Kidney (tissue), 14 donors: ENCODE measurements around the gene ICE2. TPM values are rescaled to one million over a fixed set of nuclear protein-coding genes. Genes with fewer than 3 reads are reported as not detected.

Experiments used
- DNase-seq, 5 donors: peaks; one replicate each; pipeline ENCODE4 v3.0.0-alpha.2; 2013 to 2020
- FAIRE-seq: peaks from 2 replicates; lab custom pipeline; 2012; peaks lifted over from hg19 to GRCh38; lab: Jason Lieb, UNC
- H3K27ac ChIP-seq, 2 donors: one replicate each; pipeline ENCODE4 v1.7.0; 2013; ENCODE audit warnings: low read depth in 2 of 2, low read length in 2 of 2, inconsistent platforms in 1 of 2
- H3K27me3 ChIP-seq: one replicate; pipeline ENCODE4 v1.7.1; 2013; ENCODE audit warnings: low read length, inconsistent platforms; ENCODE audit not compliant: control insufficient read depth, insufficient read depth
- H3K36me3 ChIP-seq, 3 donors: one replicate each; pipeline versions ENCODE4 v1.7.0 to v1.7.1; 2013; ENCODE audit warnings: low read length in 3 of 3, control low read depth in 1 of 3, inconsistent platforms in 1 of 3; ENCODE audit not compliant: insufficient read depth in 3 of 3, control insufficient read depth in 2 of 3
- H3K4me1 ChIP-seq, 3 donors: one replicate each; pipeline versions ENCODE4 v1.7.0 to v1.7.1; 2013; ENCODE audit warnings: low read length in 3 of 3, inconsistent platforms in 1 of 3, low read depth in 1 of 3; ENCODE audit not compliant: control insufficient read depth in 2 of 3, insufficient read depth in 2 of 3
- H3K4me3 ChIP-seq, 3 donors: one replicate each; pipeline versions ENCODE4 v1.7.0 to v1.8.1; 2013; ENCODE audit warnings: low read length in 3 of 3, control low read depth in 1 of 3, inconsistent platforms in 1 of 3
- H3K9ac ChIP-seq, 3 donors: one replicate each; pipeline versions ENCODE4 v1.7.0 to v1.7.1; 2013; ENCODE audit warnings: low read length in 3 of 3, control low read depth in 1 of 3, inconsistent platforms in 1 of 3
- H3K9me3 ChIP-seq, 3 donors: one replicate each; pipeline versions ENCODE4 v1.7.0 to v1.7.1; 2013; ENCODE audit warnings: low read length in 3 of 3, control low read depth in 1 of 3, inconsistent platforms in 1 of 3; ENCODE audit not compliant: control insufficient read depth in 2 of 3, insufficient read depth in 1 of 3
- intact Hi-C: fragments of 100-400 bp; cut with DNase I; formaldehyde crosslinking; loops from one replicate; pipeline ENCODE4 v1.11.1; 2022
- polyA plus RNA-seq: library from polyadenylated mRNA; stranded (reverse); fragments of 350-450 nt; fragmentation: Illumina TruSeq; extraction: RNeasy Lipid Tissue Mini Kit (QIAGEN cat#74804); gene quantifications from one replicate; pipeline ENCODE4 v1.2.3, GENCODE V29; 2014; ENCODE audit warnings: low read depth, low replicate concordance; ENCODE audit not compliant: insufficient read depth
- total RNA-seq: library from RNA; stranded (reverse); fragmentation: NEBNext Ultra II Directional; extraction: Animal tissue kit (Norgen Biotek cat#: 25700); gene quantifications from one replicate; pipeline ENCODE4 v1.2.1, GENCODE V29; 2021
- TF ChIP-seq, protein P1 (sequence below): IDR thresholded peaks from 3 replicates; pipeline ENCODE4 v1.5.1; 2012; ENCODE audit warnings: mild to moderate bottlenecking, moderate library complexity, borderline replicate concordance; ENCODE audit not compliant: insufficient read depth; ENCODE audit errors: extremely low read depth
- donor health status: control.
- donor health status: control.
- donor health status: control.
- donor health status: control.
- donor health status: control.
- donor health status: DM: yes; HTN: yes; CAD: no.
- donor health status: Normal renal cell carcinoma (clear cell type).

ICE2 gene
- total and polyA plus RNA-seq, 2 donors from 2014 or later = 16.4 to 61.4 TPM

DNA sequence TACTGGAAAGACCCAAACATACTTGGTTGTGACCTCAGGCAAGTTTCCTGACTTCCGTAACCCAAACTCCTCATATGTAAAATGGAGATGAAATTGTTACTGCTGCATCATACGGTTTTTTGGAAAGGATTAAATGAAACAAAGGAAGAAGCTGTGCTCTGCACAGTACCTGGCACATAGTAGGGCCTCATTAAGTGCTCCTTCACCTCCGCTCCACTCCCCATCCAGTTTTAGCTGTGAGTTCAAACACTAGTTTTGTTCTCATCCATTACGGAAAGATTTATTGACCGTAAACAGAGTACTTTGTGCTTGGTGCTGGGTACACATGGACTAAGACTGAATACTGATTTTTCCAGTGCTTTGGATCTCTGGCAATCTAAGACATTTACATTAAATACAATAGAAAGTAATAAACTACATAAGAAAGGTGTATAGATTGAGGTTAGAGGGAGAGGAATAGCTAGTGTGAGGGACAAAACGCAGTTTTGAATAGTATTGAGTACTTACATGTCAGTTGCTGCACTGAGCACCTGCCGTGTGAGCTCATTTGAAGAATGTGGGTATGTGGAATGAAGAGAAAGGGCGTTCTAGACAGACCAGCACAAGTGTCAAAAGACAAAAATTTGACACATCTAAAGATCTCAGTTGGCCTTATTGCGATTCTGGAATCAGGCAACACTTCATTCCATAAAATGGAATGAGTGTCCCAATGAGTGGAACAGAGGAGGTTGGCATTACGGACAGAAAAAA is 594 bp upstream of the ICE2 start:
- Histone ChIP-seq H3K9ac (peak overlapping the region; percentile 57 to 97 (median 83)), H3K4me3 (peak overlapping the region; percentile 75 to 99 (median 96)), H3K9me3 (no peaks in the 10 kb centered on the region), H3K27ac (peak overlapping the region; percentile 84 to 95), H3K27me3 (no peaks in the 10 kb centered on the region), H3K36me3 (peaks cover 0 to 4% (median 0%) of the 10 kb centered on the region in 3 donors), H3K4me1 (peaks cover 4 to 20% (median 13%) of the 10 kb centered on the region in 3 donors)
- TF ChIP-seq, protein P1, sequence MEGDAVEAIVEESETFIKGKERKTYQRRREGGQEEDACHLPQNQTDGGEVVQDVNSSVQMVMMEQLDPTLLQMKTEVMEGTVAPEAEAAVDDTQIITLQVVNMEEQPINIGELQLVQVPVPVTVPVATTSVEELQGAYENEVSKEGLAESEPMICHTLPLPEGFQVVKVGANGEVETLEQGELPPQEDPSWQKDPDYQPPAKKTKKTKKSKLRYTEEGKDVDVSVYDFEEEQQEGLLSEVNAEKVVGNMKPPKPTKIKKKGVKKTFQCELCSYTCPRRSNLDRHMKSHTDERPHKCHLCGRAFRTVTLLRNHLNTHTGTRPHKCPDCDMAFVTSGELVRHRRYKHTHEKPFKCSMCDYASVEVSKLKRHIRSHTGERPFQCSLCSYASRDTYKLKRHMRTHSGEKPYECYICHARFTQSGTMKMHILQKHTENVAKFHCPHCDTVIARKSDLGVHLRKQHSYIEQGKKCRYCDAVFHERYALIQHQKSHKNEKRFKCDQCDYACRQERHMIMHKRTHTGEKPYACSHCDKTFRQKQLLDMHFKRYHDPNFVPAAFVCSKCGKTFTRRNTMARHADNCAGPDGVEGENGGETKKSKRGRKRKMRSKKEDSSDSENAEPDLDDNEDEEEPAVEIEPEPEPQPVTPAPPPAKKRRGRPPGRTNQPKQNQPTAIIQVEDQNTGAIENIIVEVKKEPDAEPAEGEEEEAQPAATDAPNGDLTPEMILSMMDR = no peak
- no peak for FAIRE-seq
- no peak for DNase-seq
- intact Hi-C loops = no loop called here

DNA sequence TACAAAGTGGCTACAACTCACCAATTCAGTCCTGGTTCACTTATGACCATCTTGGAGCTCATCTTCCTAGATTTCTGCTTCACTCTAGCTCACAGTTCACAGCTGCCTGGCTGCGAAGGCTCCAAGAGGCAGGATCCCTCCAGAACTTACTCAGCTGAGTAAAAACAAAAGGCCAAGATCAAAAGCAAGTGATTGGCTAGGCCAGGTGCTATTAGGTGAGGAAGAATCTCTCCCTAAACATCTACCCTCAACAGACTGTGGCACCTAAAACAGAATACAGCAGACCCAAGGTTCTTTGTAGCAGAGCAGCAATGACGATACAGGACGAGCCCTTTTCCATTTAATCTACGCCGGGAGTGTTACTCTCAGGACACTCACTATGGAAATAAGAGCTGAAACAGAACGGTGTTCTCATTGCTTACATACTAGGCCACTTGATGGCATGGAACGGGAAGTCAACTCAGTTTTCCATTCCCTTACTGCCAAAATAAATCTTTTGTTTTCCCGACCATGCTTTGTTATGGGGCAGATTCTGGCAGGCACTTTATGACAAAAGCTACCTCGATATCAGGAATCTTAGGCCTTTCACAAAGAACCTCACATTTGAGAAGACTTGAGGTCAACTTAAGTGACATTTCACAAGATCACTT is 901 bp downstream of the ICE2 start:
- Histone ChIP-seq H3K9me3 (no peaks in the 10 kb centered on the region), H3K9ac (peak overlapping the region; percentile 83 to 85 (median 83)), H3K4me3 (peak overlapping the region; percentile 75 to 99 (median 96)), H3K36me3 (peaks cover 0 to 5% (median 3%) of the 10 kb centered on the region in 3 donors), H3K27me3 (no peaks in the 10 kb centered on the region), H3K27ac (peak overlapping the region; percentile 84 to 95), H3K4me1 (peaks cover 4 to 20% (median 13%) of the 10 kb centered on the region in 3 donors)
- DNase-seq = peak in 4 of 5 donors; percentile 31 to 79 (median 48)
- intact Hi-C loops = no loop called here
- TF ChIP-seq, protein P1 = no peak
- FAIRE-seq = no peak

DNA sequence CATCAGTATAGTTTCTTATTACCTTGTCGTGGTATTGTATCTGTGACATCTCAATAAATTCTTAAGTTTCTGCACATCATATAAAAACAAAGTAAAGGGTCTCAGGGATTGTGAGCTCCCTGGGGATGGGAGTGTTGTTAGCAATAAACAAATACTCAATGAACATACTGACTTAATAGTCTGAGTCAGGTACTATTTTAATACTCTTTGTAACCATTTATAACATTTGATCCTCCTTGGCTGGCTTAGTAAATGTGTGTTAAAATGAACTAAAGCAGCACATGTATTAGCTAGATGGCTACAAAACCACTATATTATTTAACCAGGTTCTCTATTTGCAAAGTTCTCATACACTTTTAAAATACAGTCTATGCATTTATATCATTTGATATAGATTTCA is 1.8 kb downstream of the ICE2 start:
- FAIRE-seq (no peak), DNase-seq (no peak)
- Histone ChIP-seq H3K4me1 (peaks cover 4 to 20% (median 13%) of the 10 kb centered on the region in 3 donors), H3K27me3 (no peaks in the 10 kb centered on the region), H3K36me3 (peaks cover 0 to 5% (median 3%) of the 10 kb centered on the region in 3 donors), H3K9me3 (no peaks in the 10 kb centered on the region), H3K4me3 (no peak overlapping the region), H3K9ac (no peak overlapping the region), H3K27ac (no peak overlapping the region)
- intact Hi-C loops = no loop called here
- TF ChIP-seq, protein P1 = no peak
